GM12801 (cell line): ENCODE measurements around the gene NLK.

Experiments used
- CTCF ChIP-seq: IDR thresholded peaks from one replicate; pipeline ENCODE4 v1.5.1; 2011; ENCODE audit warnings: control low read depth; ENCODE audit not compliant: insufficient read length; ENCODE audit errors: extremely low read depth

Gene NLK

GRCh38 chr17:28144019-28144418, 101.5 kb downstream of the NLK start:
- no peak for TF ChIP-seq CTCF

GRCh38 chr17:28145348-28145747, 102.9 kb downstream of the NLK start:
- no peak for TF ChIP-seq CTCF

- TF ChIP-seq CTCF, result no peak
Measured at GRCh38 chr17:28147017-28147416, 104.5 kb downstream of the NLK start.

- no peak for TF ChIP-seq CTCF
Measured at GRCh38 chr17:28151001-28151400, 108.5 kb downstream of the NLK start.

GRCh38 chr17:28154214-28154613, 111.7 kb downstream of the NLK start:
- TF ChIP-seq CTCF, result no peak

GRCh38 chr17:28159004-28159403, 116.5 kb downstream of the NLK start:
- no peak for TF ChIP-seq CTCF

GRCh38 chr17:28159924-28160323, 117.4 kb downstream of the NLK start:
- no peak for TF ChIP-seq CTCF

- no peak for TF ChIP-seq CTCF
Measured at GRCh38 chr17:28160610-28161009, 118.1 kb downstream of the NLK start.
